ENCODE data around the gene SPDYA.

GRCh38 chr2:28802975-28803429 is 7.6 kb upstream of the SPDYA start:
- no peak for TF ChIP-seq MAX (IDR thresholded peaks at IDR 0.05)
- TF ChIP-seq ZNF883 (CRISPR knock-in tag; IDR thresholded peaks at IDR 0.05; ENCODE audit: not compliant biosample characterization), result no peak
- TF ChIP-seq ZNF746 (CRISPR knock-in tag; IDR thresholded peaks at IDR 0.05), result no peak
- TF ChIP-seq CTCF (CRISPR knock-in tag; IDR thresholded peaks at IDR 0.05), result no peak
- TF ChIP-seq PHF8 (CRISPR knock-in tag; IDR thresholded peaks at IDR 0.05), result no peak
- TF ChIP-seq ZBTB21 (CRISPR knock-in tag; IDR thresholded peaks at IDR 0.05), result no peak
- TF ChIP-seq RNF2 (conservative IDR thresholded peaks at IDR 0.05; ENCODE audit: low read depth), result no peak
- TF ChIP-seq HOXA5 (CRISPR knock-in tag; IDR thresholded peaks at IDR 0.05), result no peak
- no peak for TF ChIP-seq SETDB1 (CRISPR knock-in tag; IDR thresholded peaks at IDR 0.05; ENCODE audit: borderline replicate concordance)
- TF ChIP-seq ETV5 (CRISPR knock-in tag; IDR thresholded peaks at IDR 0.05; ENCODE audit: borderline replicate concordance), result no peak
- TF ChIP-seq SRF (IDR thresholded peaks at IDR 0.05; ENCODE audit: low read depth, low read length), result no peak
- TF ChIP-seq ATF1 (CRISPR knock-in tag; IDR thresholded peaks at IDR 0.05), result no peak

All from HepG2 (cell line).